K562 (cell line): ENCODE results near the gene NADK. TPM values are rescaled to one million over a fixed set of nuclear protein-coding genes. Genes with fewer than 3 reads are reported as not detected.

ENCODE experiments used
- ARID2 ChIP-seq: fragments of 450-650 bp; IDR thresholded peaks from 2 replicates; pipeline ENCODE4 v1.6.1; 2017; ENCODE audit warnings: antibody characterized with exemption, mild to moderate bottlenecking
- CCNT2 ChIP-seq: IDR thresholded peaks from 2 replicates; pipeline ENCODE4 v1.6.1; 2011; ENCODE audit warnings: borderline replicate concordance, low read depth, mild to moderate bottlenecking, moderate library complexity, mixed read lengths, low read length; ENCODE audit not compliant: insufficient read length; ENCODE audit errors: extremely low read depth
- CREM ChIP-seq: IDR thresholded peaks from 2 replicates; pipeline ENCODE4 v1.6.1; 2014; ENCODE audit warnings: antibody characterized with exemption, low read depth
- DDX20 ChIP-seq: fragments of 450-650 bp; IDR thresholded peaks from 2 replicates; pipeline ENCODE4 v1.6.1; 2016; ENCODE audit warnings: missing genetic modification characterization, low read depth, mild to moderate bottlenecking, missing compliant biosample characterization, moderate library complexity
- EGR1 ChIP-seq: fragments of 450-650 bp; conservative IDR thresholded peaks from 2 replicates; pipeline ENCODE4 v1.6.1; 2017; ENCODE audit warnings: mild to moderate bottlenecking
- FOXP1 ChIP-seq: sonication (generic); formaldehyde crosslinking; IDR thresholded peaks from 2 replicates; pipeline ENCODE4 v1.8.0; 2022; ENCODE audit warnings: mild to moderate bottlenecking, missing genetic modification reagents
- HBP1 ChIP-seq: fragments of 450-650 bp; formaldehyde crosslinking; IDR thresholded peaks from 2 replicates; pipeline ENCODE4 v1.4.0; 2022; ENCODE audit warnings: missing genetic modification characterization
- HSF4 ChIP-seq: fragments of 250-450 bp; sonication (Bioruptor Pico); IDR thresholded peaks from 2 replicates; pipeline ENCODE4 v2.1.2; 2022; ENCODE audit warnings: mild to moderate bottlenecking, moderate library complexity, borderline replicate concordance
- JUN ChIP-seq, 2 experiments: sonication (generic) in 1 of 2; formaldehyde crosslinking in 1 of 2; IDR thresholded peaks; 2 replicates each; pipeline versions ENCODE4 v1.6.1 to v1.8.0; 2012 to 2022; ENCODE audit warnings: borderline replicate concordance in 2 of 2, mild to moderate bottlenecking in 2 of 2, improper control_type of control experiment in 1 of 2, low read depth in 1 of 2, low read length in 1 of 2, missing genetic modification reagents in 1 of 2
- KHSRP ChIP-seq: fragments of 450-650 bp; IDR thresholded peaks from 2 replicates; pipeline ENCODE4 v1.6.1; 2017
- MYNN ChIP-seq, 2 experiments: sonication (generic); formaldehyde crosslinking in 1 of 2; IDR thresholded peaks; 2 replicates each; pipeline versions ENCODE4 v1.5.0 to v1.6.1; 2016 to 2020; ENCODE audit warnings: antibody characterized with exemption in 1 of 2, missing genetic modification reagents in 1 of 2
- NR3C1 ChIP-seq: sonication (generic); formaldehyde crosslinking; IDR thresholded peaks from 2 replicates; pipeline ENCODE4 v1.8.1; 2022; ENCODE audit warnings: missing genetic modification reagents
- OTX1 ChIP-seq: fragments of 450-650 bp; formaldehyde crosslinking; IDR thresholded peaks from 2 replicates; pipeline ENCODE4 v1.4.0; 2022; ENCODE audit warnings: mild to moderate bottlenecking
- PCBP1 ChIP-seq: fragments of 200-400 bp; formaldehyde crosslinking; IDR thresholded peaks from 2 replicates; pipeline ENCODE4 v1.6.1; 2018; ENCODE audit warnings: mild to moderate bottlenecking, low read depth, low read length; ENCODE audit not compliant: poor library complexity, severe bottlenecking
- PYGO2 ChIP-seq: fragments of 450-650 bp; IDR thresholded peaks from 2 replicates; pipeline ENCODE4 v1.6.1; 2016; ENCODE audit warnings: mild to moderate bottlenecking, missing genetic modification characterization, moderate library complexity, missing compliant biosample characterization
- RBBP5 ChIP-seq: fragments of 200-600 bp; sonication (generic); IDR thresholded peaks from 2 replicates; pipeline ENCODE4 v1.6.1; 2012; ENCODE audit warnings: borderline replicate concordance, mild to moderate bottlenecking, low read length, control low read depth, inconsistent platforms; ENCODE audit not compliant: insufficient read depth, poor library complexity, severe bottlenecking
- SRSF3 ChIP-seq: fragments of 200-400 bp; formaldehyde crosslinking; IDR thresholded peaks from 2 replicates; pipeline ENCODE4 v1.6.1; 2016; ENCODE audit warnings: mild to moderate bottlenecking, low read length, moderate library complexity; ENCODE audit not compliant: insufficient read depth
- TAF9B ChIP-seq: fragments of 450-650 bp; IDR thresholded peaks from 2 replicates; pipeline ENCODE4 v1.6.1; 2018; ENCODE audit warnings: mild to moderate bottlenecking; ENCODE audit not compliant: partially characterized antibody
- TCF3 ChIP-seq: sonication (generic); formaldehyde crosslinking; IDR thresholded peaks from 2 replicates; pipeline ENCODE4 v1.4.0; 2020; ENCODE audit warnings: mild to moderate bottlenecking, missing genetic modification reagents
- TEAD2 ChIP-seq: fragments of 450-650 bp; IDR thresholded peaks from 2 replicates; pipeline ENCODE4 v1.6.1; 2016; ENCODE audit warnings: missing genetic modification characterization, control low read depth, missing compliant biosample characterization
- ZNF140 ChIP-seq: fragments of 250-450 bp; sonication (Bioruptor Pico); IDR thresholded peaks from 2 replicates; pipeline ENCODE4 v1.8.0; 2021; ENCODE audit warnings: moderate library complexity, mild to moderate bottlenecking, inconsistent platforms
- ZNF436 ChIP-seq: fragments of 250-450, 450-650 bp; sonication (Bioruptor Pico); formaldehyde crosslinking; IDR thresholded peaks from 2 replicates; pipeline ENCODE4 v1.7.0; 2020; ENCODE audit warnings: mild to moderate bottlenecking
- polyA plus RNA-seq, 8 experiments: library from polyadenylated mRNA; depleted of rRNA in 4 of 8; stranded (reverse) in 5 of 8; unstranded in 3 of 8; fragments of >200 nt; fragmentation: Nextera tagmentation in 2 of 8; fragmentation: Illumina TruSeq in 1 of 8; extraction: Ambion mirVana in 2 of 8; extraction: Trizol in 1 of 8; gene quantifications; 2 replicates each; pipeline versions ENCODE4 v1.2.1 to v1.2.3, GENCODE V29; 2011 to 2014; ENCODE audit warnings: inconsistent platforms in 1 of 8, missing spikeins in 1 of 8
- total RNA-seq, 7 experiments: library from RNA; depleted of rRNA in 6 of 7; stranded (reverse); fragments of >200 nt in 6 of 7; fragmentation: Illumina TruSeq in 2 of 7; extraction: Trizol in 2 of 7; gene quantifications; 2 replicates each; pipeline versions ENCODE4 v1.2.1 to v1.2.3, GENCODE V29; 2011 to 2021; ENCODE audit warnings: low replicate concordance in 1 of 7
- TF ChIP-seq, protein P1 (sequence below): sonication (generic); formaldehyde crosslinking; IDR thresholded peaks from 2 replicates; pipeline ENCODE4 v1.8.1; 2022; ENCODE audit warnings: missing genetic modification reagents
- TF ChIP-seq, protein P2 (sequence below): sonication (generic); formaldehyde crosslinking; IDR thresholded peaks from 2 replicates; pipeline ENCODE4 v1.8.0; 2022; ENCODE audit warnings: missing genetic modification reagents, mild to moderate bottlenecking, borderline replicate concordance

NADK gene
- total and polyA plus RNA-seq, 9 of the 15 experiments (the other 6 are each of a cell fraction or from before 2014, with no cell fraction given): 1.5 to 135 (median 75.1) TPM

DNA sequence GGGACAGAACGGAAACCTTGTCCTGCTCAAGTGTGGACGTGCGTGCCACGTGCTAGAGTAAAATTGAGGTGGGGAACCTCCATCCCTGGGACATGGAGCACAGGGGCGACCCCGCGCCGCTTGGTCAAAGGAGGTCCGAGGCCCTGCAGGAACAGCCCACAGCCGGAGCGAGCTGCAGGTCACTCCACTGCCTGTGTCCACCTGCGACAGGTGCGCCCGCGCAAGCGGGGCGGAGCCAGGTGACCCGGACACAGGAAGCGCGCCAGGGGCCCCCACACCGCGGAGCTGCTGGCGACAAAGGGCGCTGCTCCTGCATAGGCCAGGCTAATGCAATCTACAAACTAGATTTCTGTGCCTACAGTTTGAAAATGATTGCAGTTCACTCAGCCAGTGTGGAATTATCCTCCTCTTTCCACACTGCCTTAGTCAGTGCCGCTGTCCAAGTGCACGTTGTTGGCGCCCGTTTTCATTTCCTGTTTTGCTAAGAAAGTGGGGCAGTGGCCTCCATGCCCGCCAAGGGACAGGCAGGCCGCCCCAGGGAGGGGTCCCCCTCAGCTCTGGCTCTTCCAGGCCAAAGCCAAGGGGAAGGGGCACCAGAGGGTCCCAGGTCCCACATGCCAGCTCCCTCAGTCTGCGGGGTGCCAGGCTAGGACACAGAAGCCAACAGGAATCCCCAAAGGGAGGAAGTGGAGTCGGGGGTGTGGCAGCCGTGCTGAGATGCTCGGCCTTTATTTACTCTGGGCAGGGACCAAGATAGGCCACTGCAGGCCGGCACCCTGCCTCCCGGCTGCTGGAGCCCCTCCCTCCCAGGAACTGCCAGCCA lies 4.3 kb upstream of the NADK start (continued):
- no peak for TF ChIP-seq OTX1
- no peak for TF ChIP-seq PYGO2 (tag)
- peak; percentile 7 for TF ChIP-seq PCBP1
- no peak for TF ChIP-seq RBBP5
- TF ChIP-seq HBP1: no peak
- TF ChIP-seq EGR1: peak; percentile 0; the same call in 1 of the 2 replicates
- TF ChIP-seq CCNT2: peak; percentile 53
- TF ChIP-seq JUN (IDR thresholded peaks at IDR 0.05; ENCODE audit: borderline replicate concordance, low read depth, low read length): no peak
- no peak; the same call in 1 of the 2 replicates for TF ChIP-seq JUN (CRISPR knock-in tag; IDR thresholded peaks at IDR 0.05; ENCODE audit: borderline replicate concordance)
- TF ChIP-seq SRSF3: no peak
- no peak for TF ChIP-seq TCF3
- no peak for TF ChIP-seq ARID2
- TF ChIP-seq NR3C1 (CRISPR knock-in tag): no peak
- TF ChIP-seq ZNF140 (CRISPR knock-in tag): no peak
- no peak for TF ChIP-seq HSF4 (CRISPR knock-in tag)
- no peak for TF ChIP-seq DDX20 (tag)
- TF ChIP-seq FOXP1 (CRISPR knock-in tag): no peak
- TF ChIP-seq, protein P1, sequence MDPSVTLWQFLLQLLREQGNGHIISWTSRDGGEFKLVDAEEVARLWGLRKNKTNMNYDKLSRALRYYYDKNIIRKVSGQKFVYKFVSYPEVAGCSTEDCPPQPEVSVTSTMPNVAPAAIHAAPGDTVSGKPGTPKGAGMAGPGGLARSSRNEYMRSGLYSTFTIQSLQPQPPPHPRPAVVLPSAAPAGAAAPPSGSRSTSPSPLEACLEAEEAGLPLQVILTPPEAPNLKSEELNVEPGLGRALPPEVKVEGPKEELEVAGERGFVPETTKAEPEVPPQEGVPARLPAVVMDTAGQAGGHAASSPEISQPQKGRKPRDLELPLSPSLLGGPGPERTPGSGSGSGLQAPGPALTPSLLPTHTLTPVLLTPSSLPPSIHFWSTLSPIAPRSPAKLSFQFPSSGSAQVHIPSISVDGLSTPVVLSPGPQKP (CRISPR knock-in tag): no peak
- no peak for TF ChIP-seq KHSRP
- TF ChIP-seq TEAD2 (tag): no peak
- TF ChIP-seq, protein P2, sequence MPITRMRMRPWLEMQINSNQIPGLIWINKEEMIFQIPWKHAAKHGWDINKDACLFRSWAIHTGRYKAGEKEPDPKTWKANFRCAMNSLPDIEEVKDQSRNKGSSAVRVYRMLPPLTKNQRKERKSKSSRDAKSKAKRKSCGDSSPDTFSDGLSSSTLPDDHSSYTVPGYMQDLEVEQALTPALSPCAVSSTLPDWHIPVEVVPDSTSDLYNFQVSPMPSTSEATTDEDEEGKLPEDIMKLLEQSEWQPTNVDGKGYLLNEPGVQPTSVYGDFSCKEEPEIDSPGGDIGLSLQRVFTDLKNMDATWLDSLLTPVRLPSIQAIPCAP (CRISPR knock-in tag): no peak
- no peak for TF ChIP-seq TAF9B
- TF ChIP-seq ZNF436 (CRISPR knock-in tag): no peak
- TF ChIP-seq MYNN (IDR thresholded peaks at IDR 0.05): peak; percentile 54; the same call in 1 of the 2 replicates
- TF ChIP-seq MYNN (CRISPR knock-in tag; IDR thresholded peaks at IDR 0.05): no peak
- TF ChIP-seq CREM: no peak; the same call in 1 of the 2 replicates
